Measurements from ENCODE around the gene POU3F3. TPM values are rescaled to one million over a fixed set of nuclear protein-coding genes. Genes with fewer than 3 reads are reported as not detected.

POU3F3 gene
- total RNA-seq, 1 donor from 2014 or later, result not detected

DNA sequence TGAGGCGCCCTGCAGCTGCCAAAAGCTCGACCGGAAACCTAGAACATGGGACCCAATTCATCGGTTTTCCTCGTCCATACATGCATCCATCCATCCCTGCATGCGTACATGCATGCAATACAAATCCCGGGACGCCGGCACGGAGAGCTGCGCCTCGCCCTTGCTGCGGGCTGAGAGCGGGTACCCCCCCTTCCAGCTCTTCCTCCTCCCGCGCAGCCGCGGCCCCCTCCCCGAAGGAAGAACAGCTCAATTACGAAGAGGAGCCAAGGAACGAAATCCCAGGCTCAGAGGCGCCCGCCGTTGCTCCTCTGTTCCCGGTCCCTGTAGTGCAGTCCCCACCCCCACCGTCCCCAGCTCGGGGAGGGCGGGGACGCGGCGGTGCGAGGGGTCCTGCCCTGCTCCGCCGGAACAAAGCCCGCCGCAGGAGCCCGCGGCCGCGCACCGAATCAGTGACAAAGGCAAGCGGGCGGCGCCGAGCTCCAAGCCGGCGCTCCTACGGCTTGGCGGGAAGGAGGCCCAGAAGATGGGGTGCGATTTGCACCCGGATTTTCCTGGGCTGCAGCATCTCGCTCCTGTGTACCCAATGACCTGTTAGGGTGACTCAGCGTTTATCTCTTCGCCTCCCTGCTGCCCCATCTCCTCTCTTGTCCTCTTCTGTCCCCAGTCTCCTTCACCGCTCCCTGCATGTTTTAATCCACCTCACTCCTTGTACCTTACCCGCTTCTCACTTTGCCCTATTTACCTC, 8.9 kb upstream of the POU3F3 start:
- peaks cover 86% of the 10 kb centered on the region for H3K27me3 Mint-ChIP-seq
- DNase-seq (ENCODE audit: low spot score, unreplicated experiment), result no peak
- TF ChIP-seq, protein P1, sequence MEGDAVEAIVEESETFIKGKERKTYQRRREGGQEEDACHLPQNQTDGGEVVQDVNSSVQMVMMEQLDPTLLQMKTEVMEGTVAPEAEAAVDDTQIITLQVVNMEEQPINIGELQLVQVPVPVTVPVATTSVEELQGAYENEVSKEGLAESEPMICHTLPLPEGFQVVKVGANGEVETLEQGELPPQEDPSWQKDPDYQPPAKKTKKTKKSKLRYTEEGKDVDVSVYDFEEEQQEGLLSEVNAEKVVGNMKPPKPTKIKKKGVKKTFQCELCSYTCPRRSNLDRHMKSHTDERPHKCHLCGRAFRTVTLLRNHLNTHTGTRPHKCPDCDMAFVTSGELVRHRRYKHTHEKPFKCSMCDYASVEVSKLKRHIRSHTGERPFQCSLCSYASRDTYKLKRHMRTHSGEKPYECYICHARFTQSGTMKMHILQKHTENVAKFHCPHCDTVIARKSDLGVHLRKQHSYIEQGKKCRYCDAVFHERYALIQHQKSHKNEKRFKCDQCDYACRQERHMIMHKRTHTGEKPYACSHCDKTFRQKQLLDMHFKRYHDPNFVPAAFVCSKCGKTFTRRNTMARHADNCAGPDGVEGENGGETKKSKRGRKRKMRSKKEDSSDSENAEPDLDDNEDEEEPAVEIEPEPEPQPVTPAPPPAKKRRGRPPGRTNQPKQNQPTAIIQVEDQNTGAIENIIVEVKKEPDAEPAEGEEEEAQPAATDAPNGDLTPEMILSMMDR (IDR thresholded peaks at IDR 0.05; ENCODE audit: unreplicated experiment), result no peak
- peaks cover 9% of the 10 kb centered on the region for H3K4me1 Mint-ChIP-seq (ENCODE audit: low read depth)
- H3K9me3 Mint-ChIP-seq (ENCODE audit: low read depth), result no peaks in the 10 kb centered on the region
- peak overlapping the region; percentile 51 for H3K4me3 Mint-ChIP-seq (ENCODE audit: low read depth)
- no peak overlapping the region for H3K27ac Mint-ChIP-seq
- H3K36me3 Mint-ChIP-seq (ENCODE audit: insufficient read depth), result no peaks in the 10 kb centered on the region

DNA sequence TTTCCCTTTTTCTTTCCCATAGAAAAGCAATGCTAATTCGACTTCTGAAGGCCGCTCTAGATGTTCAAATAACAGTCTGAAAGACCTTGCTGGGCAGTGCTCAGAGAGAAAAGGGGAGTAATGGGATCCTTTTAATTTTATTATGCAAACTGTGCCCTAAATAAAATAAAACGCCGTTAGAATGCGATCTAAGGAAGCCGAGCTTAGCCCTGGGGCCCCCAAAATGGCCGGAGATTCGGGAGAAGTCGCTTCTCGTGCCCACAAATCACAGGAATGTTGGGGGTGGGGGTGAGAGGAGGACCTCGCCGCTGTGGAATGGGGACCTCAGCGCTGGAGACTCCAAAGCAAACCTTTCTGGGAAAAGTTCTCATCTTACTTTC, 8.4 kb upstream of the POU3F3 start:
- Mint-ChIP-seq H3K4me3 (ENCODE audit: low read depth) (peak overlapping the region; percentile 1), H3K9me3 (ENCODE audit: low read depth) (no peaks in the 10 kb centered on the region), H3K27ac (no peak overlapping the region), H3K27me3 (peaks cover 88% of the 10 kb centered on the region), H3K4me1 (ENCODE audit: low read depth) (peaks cover 9% of the 10 kb centered on the region), H3K36me3 (ENCODE audit: insufficient read depth) (no peaks in the 10 kb centered on the region)
- DNase-seq (ENCODE audit: low spot score, unreplicated experiment), result no peak
- TF ChIP-seq, protein P1 (IDR thresholded peaks at IDR 0.05; ENCODE audit: unreplicated experiment), result no peak

DNA sequence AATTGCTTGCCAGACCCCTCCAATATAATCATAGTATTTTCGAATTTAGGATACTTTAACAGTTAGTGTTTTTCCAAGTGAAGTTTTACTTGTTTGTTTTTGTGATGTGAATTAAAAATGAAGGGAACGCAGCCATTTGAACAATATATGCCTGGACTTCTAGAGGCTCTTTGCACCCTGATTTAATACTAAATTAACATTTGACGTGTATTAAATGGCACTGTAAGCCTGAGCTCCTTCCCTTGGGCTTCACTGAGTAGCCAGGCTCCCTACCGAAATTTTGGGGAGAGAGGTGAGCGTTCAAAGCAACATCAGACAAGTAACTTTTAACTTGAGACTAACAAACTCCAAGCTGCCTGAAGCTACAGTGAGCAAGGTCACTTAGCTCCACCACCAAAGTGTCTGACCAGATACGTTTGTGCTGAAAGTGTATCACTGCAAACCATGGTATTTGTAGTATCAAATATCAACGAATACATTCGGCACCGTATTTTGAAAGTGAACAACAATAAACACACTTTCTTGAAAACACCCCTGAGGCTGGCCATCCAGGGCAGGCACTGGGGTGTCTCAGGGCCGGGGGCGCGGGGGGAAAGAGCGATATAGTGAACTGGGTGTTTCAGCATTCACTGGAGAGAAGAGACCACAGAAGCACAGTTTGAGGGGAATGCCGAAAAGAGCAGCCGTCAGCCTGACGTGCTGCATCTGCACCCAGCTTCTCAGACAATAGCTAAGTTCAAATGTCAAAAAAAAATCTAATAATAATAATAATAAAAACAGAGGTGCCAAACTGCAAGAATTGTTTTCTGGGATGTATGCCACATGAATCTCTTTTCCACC, 7.7 kb upstream of the POU3F3 start:
- H3K4me1 Mint-ChIP-seq (ENCODE audit: low read depth), result peaks cover 9% of the 10 kb centered on the region
- H3K27me3 Mint-ChIP-seq, result peaks cover 90% of the 10 kb centered on the region
- no peak overlapping the region for H3K4me3 Mint-ChIP-seq (ENCODE audit: low read depth)
- H3K9me3 Mint-ChIP-seq (ENCODE audit: low read depth), result no peaks in the 10 kb centered on the region
- TF ChIP-seq, protein P1 (IDR thresholded peaks at IDR 0.05; ENCODE audit: unreplicated experiment), result no peak
- DNase-seq (ENCODE audit: low spot score, unreplicated experiment), result no peak
- H3K36me3 Mint-ChIP-seq (ENCODE audit: insufficient read depth), result no peaks in the 10 kb centered on the region
- H3K27ac Mint-ChIP-seq, result no peak overlapping the region

DNA sequence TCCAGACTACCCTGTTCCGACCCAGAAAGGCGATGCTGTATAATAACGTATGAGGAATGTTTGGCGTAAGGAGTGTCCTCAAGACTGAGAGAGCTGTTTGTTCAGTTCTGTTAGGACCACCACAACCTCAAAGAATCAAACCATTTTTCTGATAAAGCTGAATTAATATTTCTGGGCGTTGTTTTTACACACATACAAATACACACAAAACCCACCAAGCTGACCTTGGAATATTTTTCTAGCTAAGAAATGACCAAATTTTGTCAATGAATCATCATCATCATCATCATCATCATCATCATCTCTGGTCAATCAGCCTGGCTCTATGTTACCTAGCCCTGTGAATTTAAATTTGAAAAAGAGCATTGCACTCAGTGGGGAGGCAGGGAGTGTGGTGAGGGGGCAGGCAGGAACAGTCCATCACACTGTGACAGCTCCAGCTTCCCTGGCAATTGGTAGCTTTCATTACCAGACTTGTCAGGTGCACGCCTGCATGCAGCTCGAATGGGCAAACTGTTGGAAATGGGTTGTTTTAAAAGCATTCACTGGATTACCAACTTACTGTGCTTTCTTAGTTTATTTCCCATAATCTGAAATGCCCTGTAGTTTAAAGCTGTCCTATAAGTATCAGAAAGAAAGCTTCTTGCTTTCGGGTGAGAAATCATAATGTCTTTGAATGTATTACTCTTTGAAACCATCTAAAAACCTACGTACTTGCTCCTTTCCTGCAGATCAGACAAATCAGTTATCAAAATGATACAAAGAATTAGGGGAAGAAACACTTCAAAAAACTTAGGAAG, 6.9 kb upstream of the POU3F3 start:
- TF ChIP-seq, protein P1 (IDR thresholded peaks at IDR 0.05; ENCODE audit: unreplicated experiment), result no peak
- DNase-seq (ENCODE audit: low spot score, unreplicated experiment), result no peak
- Mint-ChIP-seq H3K9me3 (ENCODE audit: low read depth) (no peaks in the 10 kb centered on the region), H3K4me1 (ENCODE audit: low read depth) (peaks cover 9% of the 10 kb centered on the region), H3K4me3 (ENCODE audit: low read depth) (no peak overlapping the region), H3K27ac (no peak overlapping the region), H3K36me3 (ENCODE audit: insufficient read depth) (no peaks in the 10 kb centered on the region), H3K27me3 (peaks cover 90% of the 10 kb centered on the region)
